ENCODE data around the gene RXRA.

- TF ChIP-seq, protein P1, sequence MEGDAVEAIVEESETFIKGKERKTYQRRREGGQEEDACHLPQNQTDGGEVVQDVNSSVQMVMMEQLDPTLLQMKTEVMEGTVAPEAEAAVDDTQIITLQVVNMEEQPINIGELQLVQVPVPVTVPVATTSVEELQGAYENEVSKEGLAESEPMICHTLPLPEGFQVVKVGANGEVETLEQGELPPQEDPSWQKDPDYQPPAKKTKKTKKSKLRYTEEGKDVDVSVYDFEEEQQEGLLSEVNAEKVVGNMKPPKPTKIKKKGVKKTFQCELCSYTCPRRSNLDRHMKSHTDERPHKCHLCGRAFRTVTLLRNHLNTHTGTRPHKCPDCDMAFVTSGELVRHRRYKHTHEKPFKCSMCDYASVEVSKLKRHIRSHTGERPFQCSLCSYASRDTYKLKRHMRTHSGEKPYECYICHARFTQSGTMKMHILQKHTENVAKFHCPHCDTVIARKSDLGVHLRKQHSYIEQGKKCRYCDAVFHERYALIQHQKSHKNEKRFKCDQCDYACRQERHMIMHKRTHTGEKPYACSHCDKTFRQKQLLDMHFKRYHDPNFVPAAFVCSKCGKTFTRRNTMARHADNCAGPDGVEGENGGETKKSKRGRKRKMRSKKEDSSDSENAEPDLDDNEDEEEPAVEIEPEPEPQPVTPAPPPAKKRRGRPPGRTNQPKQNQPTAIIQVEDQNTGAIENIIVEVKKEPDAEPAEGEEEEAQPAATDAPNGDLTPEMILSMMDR (IDR thresholded peaks at IDR 0.05): no peak
- no peak for TF ChIP-seq ZFX (IDR thresholded peaks at IDR 0.05; ENCODE audit: borderline replicate concordance)
These were observed 132.9 kb downstream of the RXRA start for GRCh38 chr9:134459164-134459563.

Measured in 22Rv1 (cell line).